GM10266 (cell line): ENCODE results near the gene EXOC4.

Experiments used
- DNase-seq: peaks from one replicate; pipeline ENCODE4 v3.0.0; 2012; ENCODE audit errors: extremely low spot score
- TF ChIP-seq, protein P1 (sequence below): IDR thresholded peaks from 2 replicates; pipeline ENCODE4 v1.5.1; 2012; ENCODE audit warnings: mild to moderate bottlenecking, low read depth; ENCODE audit not compliant: control insufficient read depth, insufficient read depth; ENCODE audit errors: missing control alignments

EXOC4 gene

DNA sequence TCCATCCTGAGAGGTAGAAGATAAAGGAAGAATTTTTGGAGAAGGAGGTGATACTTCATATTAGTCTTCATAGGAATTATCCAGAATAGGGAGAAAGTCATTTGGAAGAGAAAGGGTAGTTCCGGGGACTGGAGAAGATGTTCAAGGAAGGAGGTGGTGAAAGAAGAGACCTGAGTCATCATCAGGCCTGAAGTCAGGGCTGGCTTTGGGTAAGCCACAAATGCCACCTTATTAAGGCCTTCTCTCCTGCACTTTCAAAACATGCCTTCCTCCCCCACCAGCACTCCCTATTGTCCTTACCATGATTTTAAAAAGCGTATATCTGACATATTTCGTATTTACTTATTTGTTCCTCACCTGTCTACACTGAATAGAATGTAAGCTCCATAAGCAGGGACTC is 762.1 kb downstream of the EXOC4 start:
- DNase-seq: no peak
- TF ChIP-seq, protein P1, sequence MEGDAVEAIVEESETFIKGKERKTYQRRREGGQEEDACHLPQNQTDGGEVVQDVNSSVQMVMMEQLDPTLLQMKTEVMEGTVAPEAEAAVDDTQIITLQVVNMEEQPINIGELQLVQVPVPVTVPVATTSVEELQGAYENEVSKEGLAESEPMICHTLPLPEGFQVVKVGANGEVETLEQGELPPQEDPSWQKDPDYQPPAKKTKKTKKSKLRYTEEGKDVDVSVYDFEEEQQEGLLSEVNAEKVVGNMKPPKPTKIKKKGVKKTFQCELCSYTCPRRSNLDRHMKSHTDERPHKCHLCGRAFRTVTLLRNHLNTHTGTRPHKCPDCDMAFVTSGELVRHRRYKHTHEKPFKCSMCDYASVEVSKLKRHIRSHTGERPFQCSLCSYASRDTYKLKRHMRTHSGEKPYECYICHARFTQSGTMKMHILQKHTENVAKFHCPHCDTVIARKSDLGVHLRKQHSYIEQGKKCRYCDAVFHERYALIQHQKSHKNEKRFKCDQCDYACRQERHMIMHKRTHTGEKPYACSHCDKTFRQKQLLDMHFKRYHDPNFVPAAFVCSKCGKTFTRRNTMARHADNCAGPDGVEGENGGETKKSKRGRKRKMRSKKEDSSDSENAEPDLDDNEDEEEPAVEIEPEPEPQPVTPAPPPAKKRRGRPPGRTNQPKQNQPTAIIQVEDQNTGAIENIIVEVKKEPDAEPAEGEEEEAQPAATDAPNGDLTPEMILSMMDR: no peak

DNA sequence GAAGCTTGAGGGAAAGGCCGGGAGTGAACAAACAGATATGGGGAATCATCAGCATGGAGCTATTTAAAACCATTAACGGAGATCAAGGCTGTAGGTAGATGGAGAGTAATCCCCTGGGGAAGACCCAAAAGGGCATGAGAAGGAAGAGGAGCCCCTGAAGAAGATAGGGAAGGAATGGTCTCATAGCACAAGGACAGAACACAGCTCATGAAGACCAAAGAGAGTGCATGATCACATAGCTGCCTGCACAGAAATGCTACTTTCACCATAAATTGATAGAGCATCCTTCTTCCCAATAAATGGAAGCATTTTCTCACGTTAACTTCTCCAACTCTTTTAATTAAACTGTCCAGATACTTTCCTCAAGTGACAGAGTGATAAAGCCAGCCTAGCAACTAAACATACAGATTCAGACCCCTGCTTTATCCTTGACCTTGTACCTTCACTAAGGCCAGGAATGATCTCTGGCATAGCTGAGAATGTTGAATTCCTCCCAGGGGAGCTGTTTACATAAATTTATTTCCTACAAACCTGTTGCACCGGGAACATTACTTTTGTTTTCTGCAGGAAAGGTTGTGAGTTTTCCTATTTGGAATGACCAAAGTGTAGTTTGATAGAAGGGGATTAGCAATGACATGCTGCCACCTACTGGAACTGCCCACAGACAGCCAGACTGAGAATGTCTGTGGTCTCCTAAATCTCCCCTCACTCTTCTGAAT is 763.5 kb downstream of the EXOC4 start:
- DNase-seq: peak; percentile 4

DNA sequence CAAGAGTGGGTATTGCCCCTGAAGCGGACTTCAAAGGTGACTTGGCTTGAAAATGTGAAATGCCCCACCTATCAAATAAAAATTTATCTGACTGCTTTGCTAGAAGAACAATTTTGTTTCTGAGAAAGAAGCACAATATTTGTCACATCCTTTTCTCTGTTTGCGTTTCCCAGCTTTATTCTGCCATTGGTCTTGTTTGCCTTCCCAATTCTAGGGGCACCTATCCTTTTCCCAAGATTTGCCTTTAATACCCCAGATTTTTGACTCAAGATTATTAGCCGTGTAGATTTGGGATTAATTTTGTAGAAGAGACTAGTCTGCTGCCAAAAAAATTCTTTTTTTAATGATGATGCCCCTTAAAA is 764.0 kb downstream of the EXOC4 start:
- TF ChIP-seq, protein P1: no peak
- no peak for DNase-seq

More for the DNA sequence above, 763.5 kb downstream of the EXOC4 start:
- TF ChIP-seq, protein P1: peak; percentile 60

DNA sequence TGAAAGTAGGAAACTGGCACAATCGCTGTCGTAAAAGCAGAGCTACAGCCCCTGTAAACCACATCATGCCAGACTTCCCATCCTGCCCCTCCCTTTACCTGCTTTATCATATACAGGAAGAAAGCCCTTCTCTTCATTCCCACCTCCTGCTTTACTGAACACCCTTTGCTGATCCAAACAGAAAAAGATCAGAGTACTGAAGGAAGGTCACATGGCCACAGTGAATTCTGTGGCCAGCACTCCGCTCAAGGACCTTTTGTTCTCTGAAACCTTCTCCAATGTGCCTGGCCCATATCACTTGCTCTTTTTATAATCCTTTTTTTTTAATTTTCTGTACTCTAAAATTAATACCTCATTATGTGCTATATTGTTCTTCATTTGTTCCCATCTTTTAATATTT is 765.4 kb downstream of the EXOC4 start:
- DNase-seq: no peak
- TF ChIP-seq, protein P1: no peak

DNA sequence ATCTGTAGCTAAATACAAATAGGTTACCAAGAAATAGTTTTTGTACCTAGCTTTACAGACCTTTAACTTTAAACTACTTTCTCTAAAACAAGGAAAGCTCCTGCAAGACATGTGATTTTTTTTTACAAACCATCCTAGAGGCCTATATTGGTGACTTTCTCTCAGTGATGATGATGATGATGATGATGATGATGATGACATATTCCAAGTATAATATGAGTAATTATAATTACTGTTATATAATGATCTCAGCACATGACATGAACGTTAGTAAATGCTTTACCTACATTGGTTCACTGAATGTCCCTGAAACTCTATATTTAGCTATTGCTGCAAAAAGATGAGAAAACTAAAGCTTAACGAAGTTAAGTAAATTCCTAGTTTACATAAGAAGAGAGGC is 766.4 kb downstream of the EXOC4 start:
- DNase-seq: no peak
- TF ChIP-seq, protein P1: no peak

DNA sequence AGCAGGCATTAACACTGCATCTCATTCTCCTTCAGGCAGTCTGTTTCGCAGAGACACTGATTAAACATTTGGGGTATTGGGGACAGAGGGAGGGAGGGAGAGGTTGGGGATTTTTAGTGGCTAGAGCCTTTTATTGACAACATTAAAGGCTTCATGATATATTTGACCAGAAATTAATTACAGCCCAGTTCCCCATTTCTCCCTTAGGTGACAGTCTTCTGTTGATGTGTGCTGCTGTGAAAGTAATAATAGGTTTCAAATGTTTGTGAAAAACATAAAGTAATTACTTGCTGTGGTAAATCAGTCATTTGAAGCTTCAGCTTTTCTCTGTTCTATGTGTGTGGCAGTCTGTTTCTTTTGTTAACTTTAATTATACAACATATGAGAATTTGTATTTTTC is 769.0 kb downstream of the EXOC4 start:
- TF ChIP-seq, protein P1: no peak
- DNase-seq: no peak

DNA sequence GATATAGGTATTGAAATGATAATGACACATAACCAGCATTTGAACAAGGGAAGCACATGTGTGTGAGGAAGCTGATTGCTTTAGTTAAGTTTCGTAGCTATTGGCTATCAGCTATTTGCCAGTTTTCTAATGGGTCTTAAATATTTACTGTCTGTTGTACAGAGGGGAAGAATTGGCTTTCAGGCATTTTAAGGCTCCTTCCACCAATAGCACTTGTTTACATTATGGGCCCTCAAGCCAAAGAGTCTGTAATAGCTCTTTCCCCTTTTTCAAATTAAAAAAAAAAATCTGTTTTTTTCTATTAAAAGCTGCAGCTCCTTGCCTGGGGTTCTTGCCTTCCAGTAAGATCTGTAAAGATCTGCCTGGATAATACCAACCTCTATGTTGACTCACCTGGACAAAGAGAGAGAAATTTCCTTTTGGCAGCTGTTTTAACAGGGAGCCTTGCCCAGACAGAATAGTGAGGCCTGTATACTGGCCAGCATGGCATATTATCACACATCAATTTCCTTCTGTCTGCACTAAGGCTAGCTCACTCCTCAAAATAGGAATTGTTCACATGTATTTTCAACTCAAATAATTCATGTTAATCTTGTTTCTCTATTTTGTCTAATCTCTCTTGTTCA is 769.5 kb downstream of the EXOC4 start:
- DNase-seq: no peak
- TF ChIP-seq, protein P1: no peak
